RWPE2 (cell line): ENCODE measurements around the gene PRKAG2.

ENCODE experiments used
- ATAC-seq: fragments of 200-7000 bp; cut with Tn5 transposase; 3 replicates; pipeline ENCODE4 v1.9.1; 2021; ENCODE audit warnings: low read depth
- DNase-seq: peaks from one replicate; pipeline ENCODE4 v3.0.0-alpha.2; 2020; ENCODE audit warnings: low spot score
- H3K27ac ChIP-seq: fragments of 450-650 bp; 2 replicates; pipeline ENCODE4 v1.5.1; 2017; ENCODE audit warnings: mild to moderate bottlenecking; ENCODE audit not compliant: poor library complexity, severe bottlenecking
- H3K27me3 ChIP-seq: fragments of 250-450 bp; sonication (Bioruptor Pico); 2 replicates; pipeline ENCODE4 v1.5.1; 2021; ENCODE audit warnings: mild to moderate bottlenecking, moderate library complexity; ENCODE audit not compliant: insufficient read depth, poor library complexity, severe bottlenecking
- H3K36me3 ChIP-seq: fragments of 250-450 bp; sonication (Bioruptor Pico); 2 replicates; pipeline ENCODE4 v1.5.1; 2020; ENCODE audit warnings: low read depth, mild to moderate bottlenecking, moderate library complexity
- H3K4me1 ChIP-seq: fragments of 250-450 bp; sonication (Bioruptor Pico); 2 replicates; pipeline ENCODE4 v1.5.1; 2021; ENCODE audit warnings: mild to moderate bottlenecking, moderate library complexity; ENCODE audit not compliant: insufficient read depth, poor library complexity, severe bottlenecking
- H3K4me3 ChIP-seq: fragments of 250-450 bp; sonication (Bioruptor Pico); 2 replicates; pipeline ENCODE4 v1.5.1; 2021; ENCODE audit warnings: mild to moderate bottlenecking, moderate library complexity; ENCODE audit not compliant: severe bottlenecking
- H3K9me3 ChIP-seq: fragments of 250-450 bp; sonication (Bioruptor Pico); 2 replicates; pipeline ENCODE4 v1.5.1; 2021; ENCODE audit warnings: mild to moderate bottlenecking, moderate library complexity; ENCODE audit not compliant: severe bottlenecking
- TF ChIP-seq, protein P1 (sequence below): fragments of 450-650 bp; IDR thresholded peaks from one replicate; pipeline ENCODE4 v1.5.1; 2017; ENCODE audit warnings: mild to moderate bottlenecking, moderate library complexity; ENCODE audit not compliant: poor library complexity, severe bottlenecking

The PRKAG2 gene

DNA sequence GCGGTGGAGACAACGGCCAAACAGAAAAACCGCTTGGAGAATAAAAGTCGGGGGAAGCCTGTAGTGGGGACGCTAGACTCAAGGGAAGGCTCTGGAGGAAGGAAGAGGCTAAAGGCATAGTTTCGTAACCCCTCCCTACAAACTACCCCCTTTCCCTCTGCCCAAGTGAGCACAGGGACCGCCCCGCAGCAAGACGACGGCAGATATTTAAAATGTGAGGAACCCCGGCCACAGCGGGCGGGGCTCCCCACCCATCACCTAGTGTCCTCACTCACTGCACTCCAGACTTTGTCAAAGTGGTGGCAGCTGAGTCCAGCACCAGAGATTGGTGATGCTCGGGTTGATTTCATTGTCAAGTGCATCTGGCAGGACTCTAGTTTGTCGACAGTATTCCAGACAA is 69.1 kb downstream of the PRKAG2 start:
- DNase-seq, result no peak
- Histone ChIP-seq H3K27ac (no peak overlapping the region), H3K36me3 (no peaks in the 10 kb centered on the region), H3K9me3 (no peaks in the 10 kb centered on the region), H3K27me3 (no peaks in the 10 kb centered on the region), H3K4me3 (no peak overlapping the region), H3K4me1 (peaks cover 11% of the 10 kb centered on the region)
- ATAC-seq, result no peak
- TF ChIP-seq, protein P1, sequence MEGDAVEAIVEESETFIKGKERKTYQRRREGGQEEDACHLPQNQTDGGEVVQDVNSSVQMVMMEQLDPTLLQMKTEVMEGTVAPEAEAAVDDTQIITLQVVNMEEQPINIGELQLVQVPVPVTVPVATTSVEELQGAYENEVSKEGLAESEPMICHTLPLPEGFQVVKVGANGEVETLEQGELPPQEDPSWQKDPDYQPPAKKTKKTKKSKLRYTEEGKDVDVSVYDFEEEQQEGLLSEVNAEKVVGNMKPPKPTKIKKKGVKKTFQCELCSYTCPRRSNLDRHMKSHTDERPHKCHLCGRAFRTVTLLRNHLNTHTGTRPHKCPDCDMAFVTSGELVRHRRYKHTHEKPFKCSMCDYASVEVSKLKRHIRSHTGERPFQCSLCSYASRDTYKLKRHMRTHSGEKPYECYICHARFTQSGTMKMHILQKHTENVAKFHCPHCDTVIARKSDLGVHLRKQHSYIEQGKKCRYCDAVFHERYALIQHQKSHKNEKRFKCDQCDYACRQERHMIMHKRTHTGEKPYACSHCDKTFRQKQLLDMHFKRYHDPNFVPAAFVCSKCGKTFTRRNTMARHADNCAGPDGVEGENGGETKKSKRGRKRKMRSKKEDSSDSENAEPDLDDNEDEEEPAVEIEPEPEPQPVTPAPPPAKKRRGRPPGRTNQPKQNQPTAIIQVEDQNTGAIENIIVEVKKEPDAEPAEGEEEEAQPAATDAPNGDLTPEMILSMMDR, result no peak

DNA sequence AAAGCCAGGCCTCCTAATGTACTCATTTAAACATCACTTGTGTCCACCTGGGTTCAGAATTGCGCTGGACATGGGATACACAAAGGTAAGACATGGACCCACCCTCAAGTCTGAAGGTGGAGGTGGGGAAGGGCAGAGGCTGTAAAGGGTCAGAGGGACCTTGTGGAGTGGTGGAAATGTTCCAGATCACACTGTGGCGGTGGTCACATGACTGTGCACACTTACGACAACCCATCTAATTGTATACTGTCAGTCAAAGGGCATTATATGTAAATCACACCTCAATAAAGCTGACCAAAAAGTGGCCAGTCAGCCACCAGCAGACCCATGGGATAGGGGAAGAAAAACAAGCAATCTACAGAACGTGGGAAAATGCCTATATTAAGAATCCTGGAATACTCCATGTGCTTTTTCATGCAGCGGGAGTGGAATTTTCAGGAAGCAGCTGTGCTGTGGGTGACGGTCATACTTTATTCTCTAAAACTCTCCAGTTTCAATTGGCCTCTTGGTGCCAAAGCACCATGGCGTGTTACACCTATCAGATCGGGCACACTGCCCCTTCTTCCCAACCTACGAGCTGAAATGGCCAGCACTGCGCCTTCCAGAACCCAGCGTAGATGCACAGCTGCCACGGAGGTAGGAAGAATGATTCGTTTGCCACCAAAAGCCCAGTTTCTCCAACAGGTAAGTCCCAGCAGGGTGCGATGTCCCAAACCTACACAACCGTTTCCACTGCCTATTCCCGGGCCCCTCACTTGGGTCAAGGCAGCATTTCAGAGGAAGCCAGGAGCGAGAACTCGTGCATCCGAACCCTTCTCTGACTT is 69.8 kb downstream of the PRKAG2 start:
- TF ChIP-seq, protein P1, result no peak
- Histone ChIP-seq H3K4me1 (peaks cover 11% of the 10 kb centered on the region), H3K9me3 (no peaks in the 10 kb centered on the region), H3K36me3 (no peaks in the 10 kb centered on the region), H3K27ac (no peak overlapping the region), H3K4me3 (no peak overlapping the region), H3K27me3 (no peaks in the 10 kb centered on the region)
- ATAC-seq, result no peak
- no peak for DNase-seq

DNA sequence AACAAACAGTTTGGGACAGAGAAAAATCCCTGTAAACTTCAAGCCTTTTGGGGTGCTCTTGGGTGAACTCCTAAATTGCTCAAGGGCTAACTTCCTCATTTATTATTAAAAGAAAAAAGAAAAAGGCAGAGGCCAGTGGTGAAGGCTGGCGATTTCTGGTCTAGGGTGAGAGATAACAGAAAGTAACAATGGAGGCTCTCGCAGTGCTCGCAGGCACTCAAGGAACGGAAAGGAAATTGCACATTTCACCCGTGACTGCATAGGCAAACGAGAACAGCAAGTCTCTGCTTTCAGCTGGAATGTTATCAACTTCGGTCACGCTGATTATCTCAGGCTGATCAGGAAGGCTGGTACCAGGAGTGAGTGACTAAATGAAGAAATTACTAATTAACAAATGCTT is 70.7 kb downstream of the PRKAG2 start:
- Histone ChIP-seq H3K4me1 (peaks cover 11% of the 10 kb centered on the region), H3K27ac (no peak overlapping the region), H3K4me3 (no peak overlapping the region), H3K9me3 (no peaks in the 10 kb centered on the region), H3K36me3 (no peaks in the 10 kb centered on the region), H3K27me3 (no peaks in the 10 kb centered on the region)
- TF ChIP-seq, protein P1, result no peak
- DNase-seq (no peak), ATAC-seq (no peak)

DNA sequence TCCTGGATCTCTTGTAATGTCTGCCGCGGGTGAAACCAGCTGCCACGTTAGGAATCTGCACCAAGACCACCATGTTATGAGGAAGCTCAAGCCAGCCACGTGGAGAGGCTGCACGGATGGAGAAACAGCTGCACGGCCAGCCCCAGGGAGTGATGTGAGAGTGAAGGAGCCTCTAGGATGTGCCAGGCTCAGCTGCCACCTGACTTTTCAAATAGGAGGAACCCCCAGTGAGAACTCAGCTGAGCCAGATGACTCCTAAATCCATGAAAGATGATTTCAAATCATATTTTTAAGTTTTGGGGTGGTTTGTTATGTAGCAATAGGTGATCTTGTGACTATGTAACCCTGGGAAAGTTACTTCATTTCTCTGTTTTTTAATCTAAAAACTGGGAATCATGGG is 71.7 kb downstream of the PRKAG2 start:
- ATAC-seq, result no peak
- TF ChIP-seq, protein P1, result no peak
- H3K27ac ChIP-seq, result no peak overlapping the region
- H3K4me1 ChIP-seq, result peaks cover 11% of the 10 kb centered on the region
- H3K27me3 ChIP-seq, result no peaks in the 10 kb centered on the region
- no peaks in the 10 kb centered on the region for H3K9me3 ChIP-seq
- no peak overlapping the region for H3K4me3 ChIP-seq
- peak; percentile 49 for DNase-seq
- H3K36me3 ChIP-seq, result no peaks in the 10 kb centered on the region

DNA sequence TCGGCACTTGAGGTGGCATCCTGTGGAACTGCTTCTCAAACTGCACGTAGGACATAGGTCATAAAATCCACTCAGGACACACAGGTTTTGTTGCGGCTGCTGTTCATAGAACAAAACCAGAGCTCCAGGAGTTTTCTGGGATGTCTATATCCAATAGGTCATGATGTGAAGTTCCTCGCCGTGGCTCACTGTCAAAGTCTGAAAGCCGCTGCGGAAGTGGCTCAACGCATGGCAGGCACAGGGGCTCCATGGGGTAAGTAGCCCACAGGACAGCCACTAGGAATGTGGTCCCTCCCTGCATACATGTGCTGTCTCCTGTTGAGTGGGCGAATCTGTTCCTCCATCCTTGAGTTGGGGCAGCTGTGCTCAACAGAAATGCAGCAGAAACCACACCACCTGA is 72.2 kb downstream of the PRKAG2 start:
- ATAC-seq, result no peak
- no peak overlapping the region for H3K4me3 ChIP-seq

More for the DNA sequence above, 72.2 kb downstream of the PRKAG2 start:
- Histone ChIP-seq H3K36me3 (no peaks in the 10 kb centered on the region), H3K27me3 (no peaks in the 10 kb centered on the region), H3K4me1 (peaks cover 11% of the 10 kb centered on the region), H3K9me3 (no peaks in the 10 kb centered on the region), H3K27ac (no peak overlapping the region)
- TF ChIP-seq, protein P1, result no peak
- no peak for DNase-seq
